Transverse colon (tissue), 4 donors: ENCODE measurements around the gene TMEM175.

ENCODE experiments used
- EP300 ChIP-seq: sonication (generic); formaldehyde crosslinking; IDR thresholded peaks from one replicate; pipeline ENCODE4 v1.6.1; 2017; ENCODE audit warnings: antibody characterized with exemption, low read depth
- POLR2A ChIP-seq: fragments of 450-650 bp; IDR thresholded peaks from one replicate; pipeline ENCODE4 v1.6.1; 2016; ENCODE audit warnings: antibody characterized with exemption, mild to moderate bottlenecking, moderate library complexity
- POLR2AphosphoS5 ChIP-seq, 3 donors: sonication (generic); formaldehyde crosslinking; IDR thresholded peaks; one replicate each; pipeline ENCODE4 v1.6.1; 2016; ENCODE audit warnings: antibody characterized with exemption in 3 of 3
- TF ChIP-seq, protein P1 (sequence below), 5 experiments: fragments of 200-600 bp in 3 of 5; fragments of 450-650 bp in 2 of 5; sonication (generic) in 3 of 5; IDR thresholded peaks; 1 replicate in 2 of 5; 2 replicates in 3 of 5; pipeline ENCODE4 v1.5.1; 2016 to 2017; ENCODE audit warnings: antibody characterized with exemption in 5 of 5, inconsistent platforms in 3 of 5, mild to moderate bottlenecking in 2 of 5, moderate library complexity in 1 of 5

DNA sequence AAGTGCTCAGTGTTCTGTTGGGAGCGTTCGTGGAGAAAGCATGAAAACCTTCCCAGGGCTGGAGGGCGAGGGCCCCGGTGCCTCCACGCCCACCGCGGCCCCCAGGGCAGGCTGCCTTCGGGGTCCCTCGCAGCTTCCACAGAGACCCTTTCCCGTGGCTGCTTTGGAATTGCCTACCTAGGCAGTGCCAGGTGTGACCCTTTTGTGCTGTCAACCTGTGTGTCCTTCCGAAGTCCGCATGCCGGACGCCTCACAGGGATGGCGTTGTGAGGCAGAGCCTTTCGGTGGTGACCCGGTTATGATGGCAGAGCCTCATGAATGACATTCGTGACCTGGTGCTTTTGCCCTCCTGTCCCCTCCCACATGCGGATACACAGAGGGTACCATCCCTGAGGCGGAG, 17.4 kb downstream of the TMEM175 start:
- TF ChIP-seq, protein P1, sequence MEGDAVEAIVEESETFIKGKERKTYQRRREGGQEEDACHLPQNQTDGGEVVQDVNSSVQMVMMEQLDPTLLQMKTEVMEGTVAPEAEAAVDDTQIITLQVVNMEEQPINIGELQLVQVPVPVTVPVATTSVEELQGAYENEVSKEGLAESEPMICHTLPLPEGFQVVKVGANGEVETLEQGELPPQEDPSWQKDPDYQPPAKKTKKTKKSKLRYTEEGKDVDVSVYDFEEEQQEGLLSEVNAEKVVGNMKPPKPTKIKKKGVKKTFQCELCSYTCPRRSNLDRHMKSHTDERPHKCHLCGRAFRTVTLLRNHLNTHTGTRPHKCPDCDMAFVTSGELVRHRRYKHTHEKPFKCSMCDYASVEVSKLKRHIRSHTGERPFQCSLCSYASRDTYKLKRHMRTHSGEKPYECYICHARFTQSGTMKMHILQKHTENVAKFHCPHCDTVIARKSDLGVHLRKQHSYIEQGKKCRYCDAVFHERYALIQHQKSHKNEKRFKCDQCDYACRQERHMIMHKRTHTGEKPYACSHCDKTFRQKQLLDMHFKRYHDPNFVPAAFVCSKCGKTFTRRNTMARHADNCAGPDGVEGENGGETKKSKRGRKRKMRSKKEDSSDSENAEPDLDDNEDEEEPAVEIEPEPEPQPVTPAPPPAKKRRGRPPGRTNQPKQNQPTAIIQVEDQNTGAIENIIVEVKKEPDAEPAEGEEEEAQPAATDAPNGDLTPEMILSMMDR (IDR thresholded peaks at IDR 0.05), result no peak
- no peak for TF ChIP-seq EP300
- no peak for TF ChIP-seq POLR2AphosphoS5 (IDR thresholded peaks at IDR 0.05)
- TF ChIP-seq POLR2A, result no peak
